HG02759 (cell line): ENCODE measurements around the gene ARHGEF11.
A peak's percentile ranks its signal among the peaks of the same experiment; 100 is the strongest.

Source experiments
- ATAC-seq: cut with Tn5 transposase; IDR thresholded peaks from one replicate; pipeline ENCODE4 v1.9.1; 2021; ENCODE audit warnings: mild to moderate bottlenecking, moderate library complexity; ENCODE audit not compliant: unreplicated experiment

ARHGEF11 gene

DNA sequence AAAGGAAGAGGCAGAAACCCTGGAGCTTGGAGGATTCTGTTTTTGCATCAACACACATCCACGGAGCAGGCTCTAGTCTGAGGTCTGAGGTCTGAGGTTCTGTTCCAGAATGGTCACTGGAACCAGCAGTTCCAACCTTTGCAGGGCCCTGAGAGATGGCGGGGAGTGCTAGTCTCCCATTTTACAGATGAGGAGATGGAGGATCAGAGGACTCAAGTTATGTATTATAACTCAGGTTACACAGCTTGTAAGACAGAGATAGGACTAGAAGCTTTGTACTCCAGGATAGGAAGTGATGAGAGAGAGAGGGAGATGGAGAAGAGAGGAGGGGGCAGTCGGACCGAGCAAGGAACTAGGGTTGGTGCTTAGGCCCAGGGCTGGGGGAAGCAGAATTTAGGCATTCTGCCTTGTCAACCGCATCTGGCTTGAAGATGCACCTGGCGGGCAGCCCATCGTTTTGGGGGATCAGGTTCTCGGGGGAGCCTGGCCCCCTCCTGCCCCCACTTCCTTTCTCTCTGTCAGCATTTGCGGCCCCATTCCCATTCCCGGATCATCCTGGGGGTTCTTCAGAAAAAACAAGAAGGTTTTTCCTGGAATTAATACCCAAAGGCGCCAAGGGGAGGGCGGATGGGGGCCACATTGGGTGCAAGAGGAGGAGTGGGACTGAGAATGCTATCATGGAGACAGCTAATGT, 146.4 kb downstream of the ARHGEF11 start:
- no peak for ATAC-seq

- ATAC-seq: no peak
These were observed 147.4 kb downstream of the ARHGEF11 start for GRCh38 chr1:156898161-156898566.

- ATAC-seq: no peak
These were observed 148.3 kb downstream of the ARHGEF11 start for GRCh38 chr1:156897078-156897825.

DNA sequence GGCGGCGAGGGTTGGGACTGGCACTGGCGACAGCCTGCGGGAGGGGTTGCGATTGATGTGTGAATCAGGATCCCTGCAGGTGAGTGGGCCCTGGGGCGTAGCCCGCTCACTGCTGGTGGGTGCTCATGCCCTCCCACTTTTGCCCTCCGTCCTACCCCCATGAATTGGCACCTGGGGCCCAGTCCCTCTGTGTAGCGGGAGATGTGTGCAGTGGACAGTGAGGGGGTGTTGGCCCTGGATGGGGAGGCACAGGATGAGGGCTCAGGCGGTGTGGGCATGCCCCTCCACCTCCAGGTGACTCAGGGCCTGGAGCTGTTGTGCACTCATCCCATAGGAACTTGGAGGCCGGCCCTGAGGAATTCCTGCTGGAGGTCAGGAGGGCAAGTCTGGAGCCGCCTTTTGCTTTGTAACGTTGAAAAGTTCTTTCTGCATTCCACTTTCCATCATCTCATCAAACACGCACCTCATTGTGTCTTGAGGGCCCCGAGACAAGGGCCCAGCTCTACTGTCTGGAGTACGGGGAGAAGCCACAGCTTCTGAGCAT, 149.0 kb downstream of the ARHGEF11 start:
- no peak for ATAC-seq

- ATAC-seq: no peak
These were observed 149.6 kb downstream of the ARHGEF11 start for GRCh38 chr1:156895927-156896326.

DNA sequence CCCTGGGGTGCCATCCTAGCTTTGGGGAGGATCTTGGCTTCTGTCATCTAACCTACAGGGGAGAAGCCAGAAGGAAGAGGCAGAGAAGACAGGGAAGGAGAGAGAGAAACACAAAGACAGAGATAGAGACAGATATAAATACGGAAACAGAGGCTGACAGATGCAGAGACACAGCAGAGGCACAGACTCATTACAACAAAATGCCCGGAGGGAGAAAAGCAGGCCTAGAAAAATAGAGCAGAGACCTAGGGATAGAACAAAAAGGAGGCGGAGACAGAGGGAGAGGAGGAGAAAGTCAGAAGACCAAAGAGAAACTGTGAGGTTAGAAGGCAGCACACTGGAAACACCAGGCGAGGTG, 150.1 kb downstream of the ARHGEF11 start:
- no peak for ATAC-seq

DNA sequence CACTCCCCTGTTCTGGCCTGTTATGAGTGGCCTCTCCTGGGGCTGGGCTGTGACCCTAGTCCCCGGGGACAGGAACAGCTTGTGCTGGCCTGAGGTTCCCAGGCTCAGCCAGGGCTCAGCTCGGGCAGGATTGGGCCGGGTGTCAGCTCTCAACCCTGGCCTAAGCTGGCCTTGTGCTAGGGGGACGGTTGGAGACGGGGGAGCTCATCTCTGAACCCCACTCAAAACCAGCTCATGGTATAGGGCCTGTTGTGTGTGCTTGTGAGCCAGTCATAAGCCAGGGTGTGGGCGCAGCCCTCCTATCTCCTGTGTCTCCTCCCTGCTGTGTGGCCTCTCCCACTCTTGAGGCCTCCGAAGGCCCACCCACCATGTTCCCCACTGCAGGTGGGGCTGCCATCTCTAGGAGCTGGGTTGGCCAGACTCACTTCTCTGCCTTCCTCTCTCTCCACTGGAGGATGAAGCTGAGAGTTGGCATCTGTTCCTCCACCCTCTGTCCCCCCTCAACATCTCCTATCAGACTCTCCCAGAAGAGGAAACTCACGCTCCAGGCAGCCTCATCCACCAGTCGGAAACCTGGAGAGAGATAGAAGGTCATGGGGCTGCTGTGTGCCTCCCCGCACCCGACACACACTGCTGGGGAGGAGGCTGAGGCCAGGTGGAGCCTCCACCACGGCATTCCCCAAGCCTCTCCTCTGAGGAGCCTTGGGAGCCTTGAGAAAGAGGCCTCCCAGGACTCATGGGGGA, 150.7 kb downstream of the ARHGEF11 start:
- no peak for ATAC-seq

DNA sequence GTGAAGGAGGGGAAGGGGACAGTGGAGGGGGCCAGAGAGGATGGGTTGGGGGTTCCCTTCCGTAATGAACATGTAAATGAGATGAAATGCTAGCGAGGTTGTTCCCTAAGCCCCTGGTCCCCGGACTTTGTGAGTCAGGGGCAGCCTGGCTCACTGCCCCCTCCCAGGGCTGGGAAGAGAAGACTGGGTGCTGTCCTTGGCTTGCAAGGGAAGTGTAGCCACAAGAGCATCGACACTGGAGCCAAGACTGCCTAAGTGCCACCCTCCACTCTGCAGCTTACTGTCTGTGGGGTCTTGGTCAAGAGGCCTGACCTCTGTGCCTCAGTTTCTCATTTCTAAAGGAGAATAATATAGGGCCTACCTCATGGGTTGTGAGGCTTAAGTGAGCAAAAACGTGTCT, 151.5 kb downstream of the ARHGEF11 start:
- ATAC-seq: no peak

- no peak for ATAC-seq
These were observed 152.2 kb downstream of the ARHGEF11 start, which contains the start of gene PEAR1 for GRCh38 chr1:156893048-156893953. TSS of gene PEAR1 (plus strand) at chr1:156893718. CDS start at chr1:156903927, 10,209 bp downstream.

GRCh38 chr1:156892190-156893047, 153.1 kb downstream of the ARHGEF11 start:
- ATAC-seq: peak; percentile 84

DNA sequence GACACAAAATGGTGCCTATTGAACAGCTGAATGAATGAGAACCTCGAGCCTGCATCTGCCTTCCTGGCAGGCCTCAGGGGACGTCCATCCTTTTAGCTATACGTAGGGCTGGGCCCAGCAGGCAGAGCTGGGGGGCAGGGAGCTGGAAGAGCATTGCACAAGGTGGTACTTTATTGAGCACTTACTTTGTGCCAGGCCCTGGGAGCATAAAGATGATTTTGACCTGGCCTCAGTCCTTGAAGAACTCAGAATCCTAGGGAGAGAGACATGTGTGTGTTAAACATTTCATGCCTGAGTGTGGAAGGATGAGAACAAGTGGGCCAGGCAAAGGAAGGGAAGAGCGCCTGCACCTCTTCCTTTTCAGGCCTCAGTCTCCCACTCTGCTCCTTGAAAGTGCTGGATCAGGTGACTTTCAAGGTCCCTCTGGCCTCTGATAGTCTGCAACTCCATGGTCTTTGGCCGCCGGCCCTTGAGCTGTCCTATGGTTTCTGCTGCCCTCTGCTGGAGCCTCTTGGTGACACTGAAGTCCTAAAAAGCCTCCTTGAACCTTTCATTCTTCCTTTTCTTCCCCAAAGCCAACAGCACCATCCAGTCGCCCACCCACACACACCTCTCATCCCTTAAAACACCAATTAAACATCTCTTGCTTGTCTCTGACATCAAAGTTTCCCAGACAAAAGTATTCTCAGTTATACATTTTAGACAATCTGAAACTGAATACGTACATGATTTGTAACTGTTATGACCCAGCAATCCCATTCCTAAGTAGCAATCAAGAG, 155.6 kb downstream of the ARHGEF11 start:
- ATAC-seq: no peak

DNA sequence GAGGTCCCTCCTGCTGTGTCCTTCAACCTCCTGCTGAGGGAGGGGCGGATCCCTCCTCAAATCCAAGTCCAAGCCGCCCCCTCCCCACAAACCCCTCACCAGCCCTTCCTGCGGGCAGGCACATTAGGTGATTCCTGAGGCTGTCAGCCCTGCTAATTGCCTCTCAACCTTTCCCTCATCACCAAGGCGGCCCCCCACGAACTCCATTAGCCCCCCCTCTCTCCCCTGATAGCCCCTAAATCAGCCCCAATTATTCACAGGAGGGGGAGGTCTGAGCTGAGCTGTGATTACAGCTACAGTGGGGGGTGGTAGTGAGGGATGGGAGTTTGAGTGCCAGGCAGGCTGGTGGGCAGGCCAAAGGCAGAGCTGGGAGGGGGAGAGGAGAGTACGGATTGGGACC, 157.8 kb downstream of the ARHGEF11 start:
- no peak for ATAC-seq

GRCh38 chr1:156887317-156887716, 158.2 kb downstream of the ARHGEF11 start:
- ATAC-seq: no peak

DNA sequence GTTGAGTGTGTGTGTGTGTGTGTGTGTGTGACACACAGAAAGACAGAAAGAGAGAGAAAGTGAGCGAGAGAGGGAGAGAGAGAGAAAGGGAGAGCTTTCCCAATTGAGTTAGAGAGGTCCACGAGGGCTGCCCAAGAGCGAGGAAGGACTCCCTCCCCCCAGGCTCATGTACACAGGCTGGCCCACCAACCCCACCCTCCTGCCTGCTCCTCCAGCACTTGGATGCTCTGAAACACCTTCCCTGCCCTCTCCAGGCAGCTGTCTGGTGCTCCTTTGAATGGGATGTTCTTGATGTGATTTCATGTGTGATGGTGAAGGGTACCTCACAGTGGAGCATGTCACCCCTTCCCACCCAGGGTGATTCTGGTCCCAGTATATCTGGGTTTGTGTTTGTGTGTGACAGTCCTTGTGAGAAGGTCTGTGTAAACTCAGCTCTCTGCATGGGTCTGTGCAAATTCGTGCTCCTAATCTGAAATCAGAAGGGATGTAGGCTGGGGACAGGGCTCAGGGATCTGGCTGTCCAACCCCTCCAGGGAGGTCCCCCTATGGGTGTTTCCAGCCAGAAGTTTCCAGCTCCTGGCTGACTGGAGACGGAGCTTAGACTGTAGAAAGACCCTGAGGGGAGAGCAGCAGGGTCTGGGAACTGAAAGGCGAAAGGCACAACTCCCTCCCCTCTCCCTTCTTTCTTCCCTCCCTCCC, 158.8 kb downstream of the ARHGEF11 start:
- ATAC-seq: no peak

GRCh38 chr1:156885880-156886355, 159.6 kb downstream of the ARHGEF11 start:
- ATAC-seq: no peak

DNA sequence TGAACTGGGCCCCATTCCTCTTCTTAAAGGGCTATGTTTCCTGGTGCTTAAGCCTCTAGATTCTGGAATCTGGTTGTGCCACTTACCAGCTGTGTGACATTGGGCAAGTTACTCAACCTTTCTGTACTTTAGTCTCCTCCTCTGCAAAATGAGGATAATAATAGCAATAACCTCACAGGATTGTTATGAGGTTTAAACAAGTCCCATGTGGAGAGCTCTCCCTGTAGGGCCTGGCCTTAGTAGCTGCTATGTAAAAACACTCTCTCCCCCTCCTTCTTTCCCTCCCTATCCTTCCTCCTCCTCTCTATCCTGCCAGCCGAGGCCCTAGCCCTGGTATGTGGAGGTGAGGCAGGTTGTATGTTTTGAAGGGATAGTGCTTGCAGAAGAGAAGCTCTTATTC, 160.2 kb downstream of the ARHGEF11 start:
- ATAC-seq: no peak
